NCI-H1048 (cell line): Measurements from ENCODE around the gene SKI.

Experiments
- DNase-seq: peaks from one replicate; lab custom pipeline; 2025; lab: John Stamatoyannopoulos, UW

SKI gene

DNA sequence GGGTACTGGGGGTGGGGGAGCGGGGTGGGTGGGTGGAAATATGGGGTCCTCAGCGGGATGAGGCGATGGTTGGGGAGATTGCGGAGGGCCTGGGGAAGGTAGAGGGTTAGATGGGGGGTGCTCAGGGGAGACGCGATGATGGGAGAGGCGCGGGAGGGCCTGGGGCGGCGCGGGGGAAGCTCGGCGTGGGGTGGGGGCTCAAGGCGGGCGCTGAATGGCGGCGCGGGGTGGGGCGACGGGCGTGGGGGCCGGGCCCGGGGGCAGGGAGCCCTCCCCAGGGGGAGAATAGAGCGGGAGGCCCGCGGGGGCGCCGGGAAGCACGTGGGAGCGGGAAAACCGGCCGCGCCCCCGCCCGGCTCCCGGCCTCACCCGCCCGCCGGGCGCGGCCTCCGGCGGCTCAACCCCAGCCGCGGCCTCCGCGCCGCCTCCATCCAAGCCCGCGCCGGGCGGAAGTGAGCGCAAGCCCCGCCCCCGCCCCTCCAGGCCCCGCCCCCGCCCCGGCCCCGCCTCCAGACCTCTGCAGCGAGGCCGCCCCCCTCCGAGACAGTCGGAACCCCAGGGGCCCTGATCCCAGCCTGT lies 33.7 kb upstream of the SKI start, which contains the start of gene FAAP20:
Gene FAAP20 (minus strand): TSS at position 454 of the 579 bp plus-strand sequence. CDS start 23 bp downstream, at position 431.
- DNase-seq = peak; percentile 55

DNA sequence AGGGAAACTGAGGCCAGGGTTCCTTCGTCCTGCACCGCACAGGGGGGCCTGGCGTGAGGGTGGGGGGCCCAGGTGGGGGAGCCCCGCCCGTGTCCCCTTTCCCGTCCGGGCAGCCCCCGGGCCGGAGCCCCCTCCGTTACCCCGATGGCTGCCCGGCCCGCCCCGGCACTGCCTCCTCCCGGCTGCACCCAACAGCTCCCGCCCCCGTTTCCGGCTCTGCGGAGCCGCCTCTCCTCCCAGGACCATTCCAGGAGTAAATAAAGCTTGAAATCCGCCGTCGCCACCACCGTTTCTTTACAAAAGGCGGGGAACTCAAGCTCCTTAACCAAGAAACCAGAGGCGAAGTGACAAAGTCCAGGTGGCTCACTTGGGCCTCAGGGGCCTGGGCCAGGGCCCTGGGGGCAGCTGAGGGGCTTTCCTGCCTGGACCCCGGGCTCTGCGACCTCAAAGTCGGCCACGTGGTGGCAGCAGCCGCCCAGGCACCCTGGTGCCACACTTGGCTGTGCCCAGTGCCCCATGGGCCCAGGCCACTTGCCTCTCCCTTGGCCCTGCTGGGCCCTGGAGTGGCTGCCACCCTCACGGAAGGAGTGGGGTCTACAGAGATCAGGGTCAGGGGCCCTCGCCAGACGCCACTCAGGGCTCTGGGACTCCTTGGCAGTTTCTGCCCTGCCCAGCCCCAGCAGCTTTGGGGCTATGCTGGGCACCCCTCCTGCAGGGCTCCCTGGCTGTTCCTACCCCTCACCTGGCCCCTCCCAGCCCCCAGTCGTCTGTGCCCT lies 33.0 kb upstream of the SKI start:
- DNase-seq = peak; percentile 55

DNA sequence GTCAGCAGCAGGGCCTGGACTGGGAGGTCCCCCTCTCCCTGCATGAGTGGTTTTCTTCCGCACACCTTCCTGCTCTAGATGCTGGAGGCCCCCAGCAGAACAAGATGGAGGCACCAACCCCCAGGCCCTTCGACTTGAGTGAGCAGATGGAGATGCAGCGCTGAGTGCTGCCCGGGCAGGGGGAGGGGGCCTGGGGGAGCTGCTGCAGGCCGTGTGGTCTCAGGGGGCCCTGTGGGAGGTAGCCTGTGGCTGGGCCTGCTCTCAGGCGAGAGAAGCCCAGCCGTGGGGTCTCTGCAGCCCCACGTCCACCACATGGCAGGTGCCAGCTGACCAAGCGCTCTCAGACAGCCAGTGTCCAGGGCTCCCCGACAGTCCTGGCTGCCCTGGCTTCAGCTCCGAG lies 32.3 kb upstream of the SKI start:
- no peak for DNase-seq

- no peak for DNase-seq
Measured at GRCh38 chr1:2196901-2197638, 31.0 kb upstream of the SKI start.

DNA sequence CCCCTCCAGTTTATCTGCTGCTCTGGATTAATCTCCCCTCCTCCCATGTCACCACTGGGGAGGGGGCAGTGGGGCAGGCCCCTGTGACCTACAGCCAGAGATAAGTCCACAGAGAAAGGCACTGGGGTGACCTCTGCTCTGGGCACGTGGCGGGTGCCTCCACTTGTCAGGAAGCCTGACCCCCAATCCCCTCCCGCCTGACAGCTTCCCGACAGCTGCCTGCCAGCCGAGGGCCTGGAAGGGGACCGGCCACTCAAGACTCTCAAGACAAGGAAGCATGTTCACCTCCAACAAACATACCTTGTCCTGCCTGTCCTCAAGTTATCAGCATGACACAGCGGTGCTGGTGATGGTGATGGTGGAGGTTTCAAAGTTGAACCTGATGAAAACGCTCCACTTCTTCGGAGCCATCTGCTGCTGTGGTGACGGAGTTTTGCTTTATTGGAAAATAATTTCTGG lies 30.4 kb upstream of the SKI start:
- no peak for DNase-seq

- no peak for DNase-seq
Measured at GRCh38 chr1:2198571-2198970, 29.5 kb upstream of the SKI start.

- DNase-seq = peak; percentile 42
Measured at GRCh38 chr1:2199042-2199810, 28.9 kb upstream of the SKI start.

DNA sequence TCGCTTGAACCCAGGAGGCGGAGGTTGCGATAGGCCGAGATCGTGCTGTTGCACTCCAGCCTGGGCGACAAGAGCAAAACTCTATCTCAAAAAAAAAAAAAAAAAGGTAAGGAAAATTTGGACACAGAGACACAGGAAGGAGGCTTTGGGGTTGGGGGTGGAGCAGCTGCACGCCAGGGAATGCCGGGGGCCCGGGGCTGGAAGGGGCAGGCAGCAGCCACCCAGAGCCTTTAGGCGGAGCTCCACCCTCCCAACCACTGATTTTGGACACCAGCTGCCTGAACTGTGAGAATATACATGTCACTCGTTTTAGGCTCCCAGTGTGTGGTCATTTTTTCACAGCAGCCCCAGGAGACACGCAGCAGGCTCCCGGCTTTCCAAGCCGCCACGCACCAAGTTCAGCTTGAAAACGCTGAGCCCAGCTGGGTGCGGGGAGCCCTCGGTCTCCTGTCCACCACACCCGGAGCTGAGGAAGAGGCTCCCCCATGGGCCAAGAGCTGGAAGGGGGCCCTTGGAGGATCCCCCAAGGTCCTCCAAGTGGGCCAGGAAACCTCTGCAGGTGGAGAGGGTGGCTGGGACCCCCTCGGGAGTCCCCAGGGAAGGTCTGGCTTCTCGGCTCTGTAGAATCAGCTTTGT lies 27.7 kb upstream of the SKI start:
- no peak for DNase-seq

GRCh38 chr1:2201062-2201461 lies 27.1 kb upstream of the SKI start:
- DNase-seq = no peak

- no peak for DNase-seq
Measured at GRCh38 chr1:2202008-2202575, 26.0 kb upstream of the SKI start.

GRCh38 chr1:2202843-2203601 lies 25.1 kb upstream of the SKI start:
- no peak for DNase-seq

- DNase-seq = no peak
Measured at GRCh38 chr1:2203671-2204414, 24.3 kb upstream of the SKI start.

DNA sequence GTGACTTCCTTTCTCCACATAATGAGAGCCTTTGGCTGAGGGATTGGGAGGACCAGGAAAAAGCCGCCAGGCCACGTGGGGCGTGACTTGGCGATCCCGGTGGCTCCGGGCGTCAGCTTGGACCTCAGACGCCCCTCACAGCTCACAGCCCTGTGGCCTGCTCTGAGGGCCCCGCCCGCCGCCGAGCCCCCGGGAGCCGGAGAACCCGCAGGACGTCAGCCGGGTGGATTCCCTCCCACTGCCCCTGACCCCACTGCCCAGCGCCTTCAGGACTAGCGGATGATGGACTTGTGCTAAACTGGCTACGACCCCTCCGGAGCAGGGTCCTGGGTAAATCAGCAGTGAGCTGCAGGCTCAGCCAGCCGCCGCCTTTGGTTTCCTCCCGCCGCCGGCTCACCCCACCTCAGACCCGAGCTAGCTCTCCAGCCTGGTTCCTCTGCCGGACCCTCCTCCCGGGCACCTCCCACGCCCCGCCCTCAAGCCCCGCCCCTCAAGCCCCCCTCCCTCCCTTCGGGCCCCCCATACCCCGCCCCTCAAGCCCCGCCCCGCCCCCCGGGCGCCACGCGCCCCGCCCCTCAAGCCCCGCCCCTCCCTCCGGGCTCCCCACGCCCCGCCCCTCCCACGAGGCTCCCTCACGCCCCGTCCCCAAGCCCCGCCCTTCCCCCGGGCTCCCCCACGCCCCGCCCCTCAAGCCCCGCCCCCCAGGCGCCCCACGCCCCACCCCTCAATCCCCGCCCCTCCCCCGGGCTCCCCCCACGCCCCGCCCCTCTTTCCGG lies 23.5 kb upstream of the SKI start:
- no peak for DNase-seq

GRCh38 chr1:2205191-2205952 lies 22.7 kb upstream of the SKI start:
- DNase-seq = peak; percentile 75

- DNase-seq = no peak
Measured at GRCh38 chr1:2206813-2207487, 21.2 kb upstream of the SKI start.

- DNase-seq = no peak
Measured at GRCh38 chr1:2208309-2209239, 19.5 kb upstream of the SKI start.
